Lower leg skin (tissue), 3 donors: ENCODE data around the gene TPSG1.

Source experiments
- CTCF ChIP-seq, 3 donors: fragments of 450-650 bp; IDR thresholded peaks; one replicate each; pipeline ENCODE4 v1.5.1; 2016; ENCODE audit warnings: antibody characterized with exemption in 3 of 3, mild to moderate bottlenecking in 3 of 3, moderate library complexity in 2 of 3
- POLR2A ChIP-seq, 2 donors: fragments of 450-650 bp; IDR thresholded peaks; one replicate each; pipeline ENCODE4 v1.6.1; 2016 to 2017; ENCODE audit warnings: antibody characterized with exemption in 2 of 2, mild to moderate bottlenecking in 1 of 2, moderate library complexity in 1 of 2

- no peak for TF ChIP-seq CTCF (IDR thresholded peaks at IDR 0.05)
- no peak for TF ChIP-seq POLR2A (IDR thresholded peaks at IDR 0.05)
Measured at GRCh38 chr16:1262210-1262845, 37.3 kb upstream of the TPSG1 start.
